Measurements from ENCODE around the gene ANKRD11.
"Not testable (repeated sequence)": the region's sequence is repeated elsewhere in the genome, so short reads cannot be mapped to it uniquely, and the experiment has no call there.

Gene ANKRD11

DNA sequence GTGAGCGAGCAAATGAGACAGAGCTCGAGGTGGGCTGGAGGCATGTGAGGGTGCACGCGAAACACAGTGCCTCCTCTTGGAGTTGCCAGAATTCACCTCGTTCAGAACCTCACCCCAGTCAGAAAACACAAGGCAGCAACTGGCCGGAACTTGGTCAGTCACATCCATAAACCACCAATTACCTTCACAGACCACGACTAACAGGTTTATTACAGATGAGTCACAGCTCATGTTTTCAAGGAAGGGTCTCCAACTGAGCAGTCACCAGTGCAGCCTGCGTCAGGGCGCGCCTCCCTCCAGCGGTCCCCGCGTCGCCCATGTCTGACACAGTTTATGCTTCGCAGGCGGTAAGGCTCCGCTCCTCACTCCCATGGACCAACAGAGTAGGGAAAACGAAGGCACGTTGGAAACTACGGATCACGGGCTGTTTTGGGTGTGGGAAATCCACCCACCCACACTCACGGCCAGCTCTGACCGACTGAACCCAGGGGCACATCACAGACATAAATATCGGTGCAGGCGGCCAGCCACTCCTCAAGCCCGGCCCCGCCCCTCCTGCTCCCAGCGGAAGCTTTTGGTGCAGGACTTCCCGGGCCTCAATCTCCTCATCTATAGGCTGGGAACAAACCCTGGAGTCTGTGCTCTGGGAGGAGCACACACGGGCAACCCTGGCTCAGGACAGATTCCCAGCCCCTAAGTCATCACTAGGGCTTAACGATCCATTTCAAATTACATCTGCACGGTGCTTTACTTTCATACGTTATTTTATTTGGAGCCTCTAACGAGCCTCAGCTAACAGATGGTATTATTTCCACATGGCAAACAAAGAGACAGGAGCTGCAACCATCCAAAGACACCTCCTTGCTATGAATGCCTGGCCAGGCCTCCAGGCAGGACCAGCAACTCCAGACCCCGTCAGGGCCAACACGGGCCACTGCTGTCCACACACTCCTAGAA, 146.6 kb downstream of the ANKRD11 start:
- DNase-seq: no peak

DNA sequence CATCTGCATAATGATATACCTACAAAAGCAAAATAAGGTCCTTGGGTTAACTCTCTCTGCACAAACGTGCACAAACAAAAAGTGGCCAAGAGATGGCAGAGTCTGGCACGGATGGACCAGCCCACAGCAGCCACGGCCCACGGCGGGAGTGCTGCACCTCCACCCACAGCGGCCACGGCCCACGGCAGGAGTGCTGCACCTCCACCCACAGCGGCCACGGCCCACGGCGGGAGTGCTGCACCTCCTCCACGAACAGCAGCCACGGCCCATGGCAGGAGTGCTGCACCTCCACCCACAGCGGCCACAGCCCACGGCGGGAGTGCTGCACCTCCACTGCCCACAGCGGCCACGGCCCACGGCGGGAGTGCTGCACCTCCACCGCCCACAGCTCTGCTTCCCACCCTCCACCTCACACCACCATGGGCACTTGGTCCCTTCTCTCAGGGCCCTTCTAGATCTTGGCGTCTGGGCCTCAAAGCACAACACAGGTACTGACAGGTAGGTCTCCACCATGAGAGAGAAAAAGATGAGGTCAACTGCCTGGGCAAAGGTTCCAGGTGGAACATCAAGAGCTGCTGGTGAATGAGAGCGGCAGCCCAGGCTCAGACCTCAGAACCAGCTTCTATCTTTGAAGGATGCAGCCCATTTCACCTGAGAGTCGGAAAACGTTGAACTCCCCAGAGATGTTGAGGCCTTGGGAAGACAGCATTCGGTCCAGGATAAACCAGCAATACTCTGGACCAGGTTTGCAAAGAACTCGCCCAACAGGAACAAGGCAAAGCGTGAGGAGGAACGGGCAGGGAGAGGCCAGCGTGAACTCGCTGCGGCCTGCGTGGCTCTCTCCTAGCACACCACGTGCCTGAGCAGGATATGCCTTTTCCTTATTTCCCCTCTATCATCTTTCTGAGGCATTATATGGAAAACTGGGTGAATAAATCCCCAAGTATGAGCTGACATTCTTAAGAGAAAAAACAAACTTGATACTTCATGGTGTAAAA, 148.4 kb downstream of the ANKRD11 start:
- no peak for DNase-seq

DNA sequence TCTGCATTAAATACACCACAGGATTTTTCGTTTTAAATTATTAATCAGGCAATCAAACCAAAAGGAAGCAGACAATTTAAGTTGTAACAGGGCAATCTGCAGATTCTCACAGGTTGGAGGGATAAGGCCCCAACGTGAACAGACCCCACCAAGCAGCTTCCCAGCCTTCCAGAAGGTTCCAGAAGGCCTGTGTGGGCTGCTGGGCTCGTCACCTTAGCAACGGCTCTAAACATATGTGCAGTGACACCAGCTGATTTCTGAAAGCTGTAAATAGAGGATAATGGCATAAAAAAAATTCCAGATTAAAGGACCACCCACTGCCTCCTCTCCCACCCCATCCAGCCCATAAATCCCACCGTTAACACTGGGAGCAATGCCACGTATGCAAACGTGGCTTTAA, 149.1 kb downstream of the ANKRD11 start:
- DNase-seq: no peak

DNA sequence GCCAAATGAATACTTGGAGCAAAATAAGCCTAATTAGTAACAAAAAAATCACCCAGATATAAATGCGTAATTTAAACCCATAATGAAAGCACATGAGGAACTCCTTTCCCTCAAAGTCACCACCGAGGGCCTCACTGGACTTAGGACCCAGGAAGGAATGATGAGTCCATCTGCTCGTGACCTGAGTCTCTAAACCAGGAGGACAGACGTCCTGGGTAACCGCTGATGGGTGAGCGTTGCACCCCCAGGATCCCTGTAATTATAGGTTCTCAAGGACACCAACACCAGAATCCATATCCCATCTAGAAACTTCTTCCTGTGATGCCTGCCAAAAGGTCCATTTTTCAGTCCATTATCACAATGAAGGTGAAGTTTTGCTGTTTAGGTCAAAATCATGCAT, 151.5 kb downstream of the ANKRD11 start:
- DNase-seq: no peak

DNA sequence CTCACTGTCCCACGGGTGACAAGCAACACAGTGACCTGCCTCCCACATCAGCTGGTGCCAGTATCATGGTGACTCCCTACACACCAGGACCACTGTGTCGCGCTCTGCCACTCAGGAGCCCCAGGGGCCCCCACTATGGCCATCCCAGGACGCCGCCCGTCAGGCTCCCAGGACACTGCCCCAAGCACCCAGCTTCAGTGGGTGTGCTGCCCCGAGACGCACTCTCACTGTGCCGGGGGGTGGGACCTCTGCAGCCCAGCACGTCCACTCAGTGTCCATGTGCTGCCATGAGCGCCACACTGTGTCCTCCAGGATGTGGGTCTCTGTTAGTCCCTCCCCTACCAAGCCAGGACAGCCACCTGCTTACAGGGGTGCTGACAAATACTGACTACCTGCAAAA, 152.4 kb downstream of the ANKRD11 start:
- DNase-seq: no peak

DNA sequence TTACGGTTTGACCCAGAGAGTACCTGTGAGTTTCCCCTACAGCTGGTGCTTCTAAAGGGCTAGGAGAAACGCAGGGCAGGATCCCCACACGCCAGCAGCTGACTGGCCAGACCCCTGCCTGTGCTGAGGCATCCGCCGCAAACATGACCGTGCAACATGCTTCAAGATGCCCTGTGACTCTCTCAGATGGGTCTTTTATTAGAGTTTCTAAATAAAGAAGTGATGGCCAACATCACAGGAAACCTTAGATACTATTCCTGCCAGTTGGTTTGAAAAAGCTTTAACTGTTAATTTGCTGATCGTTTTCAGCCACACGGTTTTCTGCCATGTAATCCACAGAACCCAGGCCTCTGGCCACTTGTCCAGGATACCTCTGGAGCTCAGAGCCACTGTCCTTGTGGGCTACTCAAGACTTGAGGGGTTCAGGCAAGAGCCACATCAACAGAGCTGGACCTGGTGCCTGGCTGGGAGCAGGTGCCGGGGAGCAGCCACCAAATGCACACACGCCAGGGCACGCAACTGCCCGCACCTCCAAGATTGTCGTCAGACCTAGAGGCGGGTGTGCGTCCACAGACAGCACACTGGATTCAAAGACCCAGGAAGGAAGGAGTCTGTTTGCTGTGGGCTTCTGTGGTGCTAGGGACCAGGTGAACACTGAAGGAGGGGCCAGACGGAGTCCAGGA, 154.4 kb downstream of the ANKRD11 start:
- no peak for DNase-seq

DNA sequence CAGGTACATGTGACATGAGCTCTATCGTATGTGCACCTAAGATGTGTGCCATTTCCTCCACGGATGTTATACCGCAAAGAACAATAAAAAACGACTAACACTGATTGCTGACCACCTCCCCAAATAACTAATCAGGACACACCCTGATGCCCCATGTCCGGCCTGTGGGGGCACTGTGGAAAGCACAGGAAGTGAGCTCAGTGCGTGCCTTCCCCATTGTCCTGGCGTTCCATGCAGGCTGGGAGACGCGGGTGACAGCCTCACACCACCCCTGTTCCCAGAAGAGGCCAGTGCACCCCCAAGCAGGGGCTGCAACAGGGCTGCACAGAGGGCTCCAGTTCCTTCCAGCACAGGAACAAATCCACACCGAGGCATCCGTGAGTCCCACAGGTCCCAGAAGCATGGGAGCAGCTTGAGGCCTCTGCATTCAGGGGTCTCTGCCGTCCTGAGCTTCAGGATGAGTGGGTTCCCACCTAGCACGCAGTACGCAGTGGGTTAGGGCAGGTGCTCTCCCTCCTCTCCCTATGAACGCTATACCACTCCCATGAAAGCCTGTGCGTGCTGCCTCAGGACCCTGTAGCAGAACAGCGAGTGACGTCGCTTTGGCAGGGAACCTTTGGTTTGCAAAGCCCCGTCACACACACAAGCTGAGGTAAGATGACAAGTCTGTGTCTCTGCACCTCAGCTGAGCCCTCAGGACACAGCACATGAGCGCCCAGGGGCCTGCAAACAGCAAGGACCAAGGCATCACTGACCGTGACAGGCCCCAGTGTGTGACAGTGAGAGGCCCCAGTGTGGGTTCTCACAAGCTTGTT, 155.2 kb downstream of the ANKRD11 start:
- DNase-seq: no peak

DNA sequence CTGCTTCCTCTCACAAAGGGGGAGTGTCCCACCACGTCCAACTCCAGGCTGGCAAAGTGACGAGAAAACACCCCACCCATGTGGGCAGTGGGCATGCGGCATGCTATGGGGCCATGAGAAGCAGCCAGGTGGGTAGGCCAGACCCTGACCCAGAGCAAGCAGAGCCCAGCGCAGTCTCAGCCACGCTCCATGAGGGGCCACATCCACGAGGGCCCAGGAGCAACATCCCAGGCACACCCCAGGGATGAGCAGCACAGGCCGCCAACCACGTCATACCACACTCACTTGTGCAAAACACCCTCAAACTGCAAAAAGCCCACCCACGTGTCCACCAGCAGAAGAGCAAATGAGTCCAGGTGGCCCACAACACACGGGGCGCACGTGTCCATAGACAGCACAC, 155.9 kb downstream of the ANKRD11 start:
- no peak for DNase-seq

DNA sequence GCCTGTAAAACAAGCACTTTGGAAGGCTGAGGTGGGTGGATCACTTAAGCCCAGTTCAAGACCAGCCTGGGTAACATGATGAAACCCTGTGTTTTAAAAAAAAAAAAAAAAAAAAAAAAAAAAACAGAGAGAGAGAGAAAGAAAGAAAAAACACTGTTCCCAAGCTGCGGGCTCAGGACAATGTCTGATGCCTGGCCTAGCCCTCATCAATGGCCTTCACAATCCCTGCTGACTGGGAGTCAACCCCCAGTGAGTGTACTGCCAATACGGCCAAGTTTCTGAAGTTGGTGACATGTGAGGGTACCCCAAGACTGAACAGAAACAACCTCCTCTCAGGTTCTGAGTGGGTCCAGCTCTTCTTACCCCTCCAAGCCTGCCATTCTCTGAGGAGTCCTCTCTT, 156.3 kb downstream of the ANKRD11 start:
- DNase-seq: no peak

DNA sequence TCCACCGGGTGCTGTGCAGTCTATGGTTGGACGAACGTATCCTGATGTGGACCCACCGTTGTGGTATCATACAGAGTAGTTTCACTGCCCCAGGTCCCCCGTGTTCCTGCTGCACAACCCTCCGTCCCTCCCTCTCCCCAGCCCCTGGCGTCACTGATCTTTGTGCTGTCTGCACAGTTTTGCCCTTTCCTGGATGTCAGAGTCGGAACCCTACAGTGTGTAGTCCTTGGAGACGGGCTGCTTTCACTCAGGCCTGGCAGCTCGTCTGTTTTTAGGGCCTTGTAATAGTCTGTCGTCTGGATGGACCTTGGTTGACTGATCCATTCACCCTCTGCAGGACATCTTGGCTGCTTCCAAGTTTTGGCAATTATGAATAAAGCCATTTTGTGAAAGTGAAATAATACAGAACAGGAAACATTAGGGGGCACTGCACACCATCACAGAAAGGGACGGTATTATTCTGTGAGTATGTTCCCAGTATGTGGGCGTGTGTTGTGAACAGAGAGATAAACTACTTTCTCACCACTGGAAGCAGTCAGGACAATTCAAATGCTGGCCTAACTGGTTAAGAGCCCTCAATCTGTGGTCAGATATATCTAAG, 156.9 kb downstream of the ANKRD11 start:
- peak; percentile 90 for DNase-seq

DNA sequence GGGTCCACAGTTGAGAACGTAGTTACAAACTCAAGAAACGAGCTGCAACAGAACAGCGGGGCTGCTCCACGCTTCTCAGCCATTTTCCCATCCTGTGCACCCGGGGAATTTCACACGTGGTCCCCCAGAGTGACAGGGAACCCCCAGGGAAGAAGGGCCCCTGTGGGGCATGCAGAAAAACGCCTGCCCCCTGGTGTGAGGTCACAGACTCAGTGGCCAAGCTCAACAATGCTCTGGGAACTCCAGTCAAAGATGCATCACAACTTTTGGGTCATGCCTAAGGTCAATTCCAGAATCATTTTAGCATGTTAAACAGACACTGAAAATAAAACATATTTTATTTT, 157.5 kb downstream of the ANKRD11 start:
- no peak for DNase-seq

DNA sequence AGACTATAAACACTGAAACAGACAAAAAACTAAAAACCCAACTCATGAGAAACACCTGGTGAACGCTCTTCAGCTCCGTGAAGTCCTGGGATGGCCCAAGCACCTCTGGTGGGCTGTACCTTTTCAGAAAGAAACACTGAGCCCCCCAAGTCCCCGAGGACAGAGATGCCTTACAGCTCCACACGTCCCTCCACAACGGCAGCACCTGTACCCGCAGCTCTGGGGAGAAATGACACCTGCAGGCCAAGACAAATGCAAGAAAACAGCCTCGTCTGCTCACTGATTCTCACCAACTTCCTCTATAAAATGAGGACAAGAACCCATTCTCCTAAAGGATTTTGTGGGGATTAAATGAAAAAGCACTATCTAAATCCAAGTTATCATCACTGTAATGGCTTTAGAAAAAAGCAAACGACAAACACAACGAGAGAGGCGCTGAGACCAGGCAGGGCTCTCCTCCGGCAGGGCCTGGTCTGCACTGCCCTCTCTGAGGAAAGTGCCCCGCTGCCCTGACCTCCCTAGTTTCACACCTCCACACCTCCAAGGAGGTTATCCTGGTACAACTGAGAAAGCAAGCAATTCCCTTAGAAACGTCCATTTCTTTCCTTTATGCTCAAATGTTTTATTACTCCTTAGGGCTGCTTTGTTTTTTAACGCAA, 158.0 kb downstream of the ANKRD11 start:
- no peak for DNase-seq

DNA sequence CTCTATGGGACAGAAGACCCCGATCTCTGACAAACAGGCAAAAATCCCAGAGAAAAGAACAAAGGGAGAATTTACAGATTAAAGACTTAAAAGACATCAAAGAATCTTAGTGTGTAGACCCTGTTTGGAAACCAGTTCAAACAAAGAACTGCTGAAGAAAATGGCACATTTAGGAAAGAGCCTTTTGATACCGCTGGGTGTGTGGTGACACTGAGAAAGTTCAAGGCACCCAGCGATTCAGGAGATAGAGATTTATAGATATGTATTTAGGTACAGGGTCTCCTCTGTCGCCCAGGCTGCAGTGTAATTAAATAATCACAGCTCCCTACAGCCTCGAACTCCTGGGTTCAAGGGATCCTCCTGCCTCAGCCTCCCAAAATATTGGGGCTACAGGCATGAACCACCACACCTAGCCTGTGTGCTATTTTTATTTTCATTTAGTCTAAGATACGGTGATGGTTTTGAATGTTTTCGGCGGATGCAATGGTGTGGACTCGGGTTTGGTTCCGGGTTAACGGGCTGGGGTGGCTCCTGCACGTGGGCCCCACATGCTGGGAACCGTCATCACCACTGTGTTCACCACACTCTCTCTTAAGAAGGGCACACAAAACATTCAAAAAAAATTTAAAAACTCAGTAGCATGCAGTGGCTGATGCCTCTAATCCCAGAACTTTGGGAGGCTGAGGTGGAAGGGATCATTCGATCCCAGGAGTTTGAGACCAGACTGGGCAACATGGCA, 158.8 kb downstream of the ANKRD11 start:
- DNase-seq: no peak

DNA sequence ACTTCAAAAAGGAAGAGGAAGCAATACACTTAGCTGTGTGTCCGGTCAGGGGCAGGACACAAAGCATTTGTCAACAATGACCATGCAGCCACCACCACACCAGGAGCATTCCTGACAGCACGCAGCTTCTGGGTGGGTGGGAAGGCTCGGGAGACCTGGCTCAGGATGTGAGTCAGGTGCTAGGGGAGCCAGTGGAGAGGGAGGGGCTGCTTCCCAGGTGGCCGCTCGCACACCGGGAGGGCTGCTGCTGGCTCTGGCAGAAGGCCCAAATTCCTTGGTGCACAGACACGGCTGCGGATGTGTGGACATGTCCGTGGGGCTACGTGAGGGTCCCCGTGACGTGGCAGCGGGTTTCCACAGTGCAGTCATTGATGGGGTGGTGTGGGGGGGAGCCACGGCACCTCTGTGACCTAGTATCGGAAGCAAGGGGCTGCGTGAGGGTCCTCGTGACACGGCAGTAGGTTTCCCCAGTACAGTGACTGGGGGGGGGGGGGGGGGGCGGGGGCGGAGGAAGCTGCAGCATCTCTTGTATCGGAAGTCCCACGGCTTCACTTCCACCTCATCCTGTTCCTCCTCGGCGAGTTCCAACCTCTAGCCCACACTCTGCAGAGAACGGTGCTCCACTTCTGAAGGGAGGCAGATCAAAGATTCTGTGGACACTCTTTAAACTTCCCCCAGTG, 160.0 kb downstream of the ANKRD11 start:
- no peak for DNase-seq

DNA sequence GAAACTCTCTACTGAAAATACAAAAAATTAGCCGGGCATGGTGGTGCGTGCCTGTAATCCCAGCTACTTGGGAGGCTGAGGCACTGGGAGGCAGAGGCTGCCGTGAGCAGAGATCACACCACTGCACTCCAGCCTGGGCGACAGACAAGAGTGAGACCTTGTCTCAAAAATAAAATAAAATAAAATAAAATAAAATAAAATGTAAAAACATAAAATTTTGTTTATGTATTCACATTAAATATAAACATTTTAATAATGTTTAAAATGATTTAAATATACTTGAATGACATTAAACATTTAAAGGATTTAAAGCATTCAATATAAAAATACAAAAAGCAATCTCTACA, 160.6 kb downstream of the ANKRD11 start:
- not testable (repeated sequence) for DNase-seq

DNA sequence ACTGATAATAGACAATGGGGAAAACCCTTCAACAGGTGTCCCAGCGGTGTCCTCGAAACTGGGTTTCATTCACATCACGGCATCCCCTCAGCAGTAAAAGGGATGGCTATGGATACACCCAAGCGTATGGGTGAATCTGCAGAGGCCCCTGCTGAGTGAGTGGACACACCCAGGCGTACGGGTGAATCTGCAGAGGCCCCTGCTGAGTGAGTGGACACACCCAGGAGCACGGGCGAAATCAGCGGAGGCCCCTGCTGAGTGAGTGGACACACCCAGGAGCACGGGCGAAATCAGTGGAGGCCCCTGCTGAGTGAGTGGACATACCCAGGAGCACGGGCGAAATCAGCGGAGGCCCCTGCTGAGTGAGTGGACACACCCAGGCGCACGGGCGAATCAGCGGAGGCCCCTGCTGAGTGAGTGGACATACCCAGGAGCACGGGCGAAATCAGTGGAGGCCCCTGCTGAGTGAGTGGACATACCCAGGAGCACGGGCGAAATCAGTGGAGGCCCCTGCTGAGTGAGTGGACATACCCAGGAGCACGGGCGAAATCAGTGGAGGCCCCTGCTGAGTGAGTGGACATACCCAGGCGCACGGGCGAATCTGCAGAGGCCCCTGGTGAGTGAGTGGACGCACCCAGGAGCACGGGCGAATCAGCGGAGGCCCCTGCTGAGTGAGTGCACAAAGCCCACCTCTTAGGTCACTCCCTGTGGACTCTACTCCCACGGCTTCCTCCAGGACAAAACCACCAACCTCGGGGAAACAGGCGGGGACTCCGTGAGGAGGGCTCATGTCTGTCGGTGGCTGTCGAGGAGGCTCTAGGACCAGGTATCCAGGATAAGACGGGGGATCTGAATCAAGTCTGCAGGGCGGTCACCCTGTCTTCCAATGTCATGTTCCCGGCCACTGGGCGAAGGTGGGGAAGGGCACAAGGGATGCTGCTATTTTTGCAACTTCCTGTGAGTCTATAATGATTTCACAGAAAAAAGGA, 161.7 kb downstream of the ANKRD11 start:
- not testable (repeated sequence) for DNase-seq

DNA sequence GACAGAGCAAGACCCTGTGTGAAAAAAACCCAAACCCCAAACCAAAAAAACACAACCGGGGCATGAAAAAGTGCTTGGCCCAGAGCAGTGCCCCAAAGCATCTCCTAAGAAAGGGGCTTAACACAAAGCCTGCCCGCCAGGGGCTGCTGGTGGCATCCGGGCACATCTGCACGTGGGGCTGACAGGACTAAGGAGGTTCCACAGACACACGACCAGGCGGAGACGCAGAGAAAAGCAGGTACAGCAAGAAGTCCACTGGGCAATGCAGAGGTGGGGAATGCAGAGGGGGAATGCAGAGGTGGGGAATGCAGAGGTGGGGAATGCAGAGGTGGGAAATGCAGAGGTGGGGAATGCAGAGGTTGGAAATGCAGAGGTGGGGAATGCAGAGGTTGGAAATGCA, 163.6 kb downstream of the ANKRD11 start:
- no peak for DNase-seq

DNA sequence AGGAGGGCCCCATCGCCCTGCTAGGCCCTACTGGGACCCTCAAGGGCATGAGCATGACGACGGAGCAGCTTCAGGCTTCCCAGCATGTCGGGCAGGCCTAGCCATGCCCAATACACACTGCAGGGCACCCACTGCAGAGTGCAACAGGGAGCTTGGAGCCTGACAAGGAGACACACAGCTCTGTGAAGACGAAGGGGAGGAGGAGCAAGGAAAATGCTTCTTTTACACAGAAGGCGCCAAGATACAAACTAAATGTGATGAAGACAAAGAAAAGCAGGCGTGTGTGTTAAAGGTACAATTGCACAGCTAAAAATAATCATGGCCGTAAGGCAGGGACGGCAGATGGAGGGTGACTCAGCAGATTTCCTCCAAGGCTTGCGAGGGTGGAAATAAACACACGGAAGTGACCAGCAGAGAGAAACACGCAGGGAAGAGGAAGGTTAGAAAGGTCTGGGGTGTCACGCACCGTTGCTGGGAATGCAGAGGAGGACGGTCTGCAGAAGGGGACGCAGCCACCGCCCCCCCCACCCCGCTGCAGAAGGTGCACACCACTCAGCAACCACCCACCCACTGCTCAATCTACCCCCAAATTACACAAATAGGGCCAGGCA, 164.4 kb downstream of the ANKRD11 start:
- DNase-seq: peak; percentile 81

Data from OCI-M1 (cell line).